Neuron (in vitro differentiated cells): ENCODE measurements around the gene ATP11A.
"Not testable (repeated sequence)": the region's sequence is repeated elsewhere in the genome, so short reads cannot be mapped to it uniquely, and the experiment has no call there.

Source experiments
- H2AFZ ChIP-seq: one replicate; pipeline ENCODE4 v1.6.1; 2013; ENCODE audit warnings: low read depth, mild to moderate bottlenecking, inconsistent platforms, low read length, moderate library complexity
- H3K27me3 ChIP-seq: one replicate; pipeline ENCODE4 v1.6.1; 2013; ENCODE audit warnings: low read length; ENCODE audit not compliant: insufficient read depth
- H3K36me3 ChIP-seq: one replicate; pipeline ENCODE4 v1.6.1; 2013; ENCODE audit warnings: low read length; ENCODE audit not compliant: insufficient read depth
- H3K4me1 ChIP-seq: one replicate; pipeline ENCODE4 v1.6.1; 2013; ENCODE audit warnings: low read length; ENCODE audit not compliant: insufficient read depth
- H3K4me3 ChIP-seq: 2 replicates; pipeline ENCODE4 v1.5.1; 2013; ENCODE audit warnings: mild to moderate bottlenecking, low read length, moderate library complexity
- H3K9me3 ChIP-seq: one replicate; pipeline ENCODE4 v1.6.1; 2013; ENCODE audit warnings: low read length

The ATP11A gene

DNA sequence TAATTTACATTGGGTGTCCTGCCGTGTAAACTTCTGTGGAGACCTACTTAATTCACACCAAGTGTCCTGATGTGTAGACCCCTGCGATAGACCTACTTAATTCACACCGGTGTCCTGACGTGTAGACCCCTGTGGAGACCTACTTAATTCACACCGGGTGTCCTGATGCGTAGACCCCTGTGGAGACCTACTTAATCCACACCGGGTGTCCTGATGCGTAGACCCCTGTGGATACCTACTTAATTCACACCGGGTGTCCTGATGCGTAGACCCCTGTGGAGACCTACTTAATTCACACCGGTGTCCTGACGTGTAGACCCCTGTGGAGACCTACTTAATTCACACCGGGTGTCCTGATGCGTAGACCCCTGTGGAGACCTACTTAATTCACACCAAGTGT is 97.0 kb downstream of the ATP11A start:
- not testable (repeated sequence) for H2AFZ ChIP-seq, H3K36me3 ChIP-seq, H3K27me3 ChIP-seq, H3K4me3 ChIP-seq
- Histone ChIP-seq H3K4me1 (peaks cover 16% of the 10 kb centered on the region), H3K9me3 (peaks cover 17% of the 10 kb centered on the region)

DNA sequence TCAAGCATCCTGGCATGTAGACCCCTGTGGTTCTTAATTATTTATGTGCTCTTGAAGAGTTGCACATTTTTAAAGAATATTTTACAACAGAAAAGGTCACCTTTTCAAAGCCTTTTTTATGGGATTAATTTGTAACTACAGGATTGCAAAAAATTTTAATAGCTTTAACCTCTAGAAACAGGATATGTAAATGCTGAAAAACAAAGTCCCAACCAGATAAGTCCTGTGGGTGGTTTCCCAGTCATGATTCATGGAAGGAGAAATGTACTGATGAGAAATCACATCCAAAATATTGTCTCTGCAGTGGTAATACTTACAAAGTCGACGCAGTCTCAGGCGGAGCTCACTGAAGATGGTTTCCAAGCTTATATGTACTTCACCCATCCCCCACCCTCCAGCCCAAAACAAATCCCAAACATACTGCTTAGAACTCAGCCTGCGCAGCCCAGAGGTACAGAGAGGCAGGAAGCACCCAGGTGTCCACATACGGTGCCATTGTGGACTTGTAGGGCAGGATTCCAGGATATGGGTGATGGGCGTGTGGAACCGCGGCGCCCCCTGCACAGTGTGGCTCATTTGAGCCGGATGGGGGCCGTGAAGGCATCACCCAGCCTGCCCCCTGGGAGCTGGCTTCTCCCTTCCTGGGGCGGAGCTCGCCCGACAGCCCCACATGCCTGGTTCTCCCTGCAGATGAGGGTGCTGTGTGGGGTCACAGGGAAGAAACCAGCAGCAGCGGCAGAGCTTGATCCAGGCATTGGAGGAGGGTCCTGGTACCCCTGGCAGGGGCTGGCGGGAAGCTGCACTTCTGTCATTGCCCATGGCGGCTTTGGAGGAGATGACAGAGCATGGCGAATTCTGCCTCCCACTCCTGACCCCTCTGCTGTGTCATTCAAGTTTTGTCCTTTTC is 101.2 kb downstream of the ATP11A start:
- H3K4me3 ChIP-seq = no peak overlapping the region
- no peaks in the 10 kb centered on the region for H3K36me3 ChIP-seq
- no peaks in the 10 kb centered on the region for H3K4me1 ChIP-seq
- no peaks in the 10 kb centered on the region for H3K27me3 ChIP-seq
- no peak overlapping the region for H2AFZ ChIP-seq
- peaks cover 7% of the 10 kb centered on the region for H3K9me3 ChIP-seq

DNA sequence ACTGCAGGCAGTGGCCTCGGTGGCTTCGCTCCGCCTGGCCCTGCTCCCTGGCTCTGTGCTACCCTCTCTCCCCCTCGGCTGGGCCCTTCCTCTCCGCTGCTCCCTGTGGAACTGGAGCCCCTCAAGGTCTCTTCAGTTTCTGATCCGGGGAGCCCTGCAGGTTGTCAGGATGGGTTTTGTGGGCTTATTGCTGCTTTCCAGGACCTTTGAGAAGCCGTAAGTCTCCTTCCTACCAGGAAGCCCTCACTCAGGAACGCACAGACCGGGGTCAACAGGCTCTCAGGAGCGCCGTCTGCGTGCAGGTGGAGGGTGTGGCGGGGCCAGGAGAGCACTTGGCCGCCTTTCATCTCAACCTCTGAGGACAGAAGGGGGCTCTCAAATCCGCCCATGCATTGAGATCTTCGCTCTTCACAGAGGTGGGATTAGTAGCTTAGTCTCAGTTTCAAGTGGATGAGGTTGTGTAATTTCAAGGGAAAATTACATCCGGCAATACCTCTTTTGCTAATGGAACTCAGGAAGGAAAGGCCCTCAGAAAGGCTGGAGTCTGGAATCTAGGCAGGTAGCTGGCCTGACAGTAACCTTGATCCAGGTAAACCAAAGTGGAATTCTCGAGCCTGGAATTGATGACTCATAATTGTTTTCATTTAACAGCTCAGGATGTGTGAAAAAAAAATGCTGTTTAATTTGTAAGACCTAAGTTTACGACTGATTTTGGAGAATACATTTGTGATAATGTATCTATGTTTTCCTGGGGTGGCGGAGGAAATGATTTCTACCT is 102.0 kb downstream of the ATP11A start:
- no peaks in the 10 kb centered on the region for H3K27me3 ChIP-seq
- peaks cover 4% of the 10 kb centered on the region for H3K9me3 ChIP-seq
- no peaks in the 10 kb centered on the region for H3K36me3 ChIP-seq
- no peak overlapping the region for H2AFZ ChIP-seq
- H3K4me1 ChIP-seq = no peaks in the 10 kb centered on the region
- H3K4me3 ChIP-seq = no peak overlapping the region

DNA sequence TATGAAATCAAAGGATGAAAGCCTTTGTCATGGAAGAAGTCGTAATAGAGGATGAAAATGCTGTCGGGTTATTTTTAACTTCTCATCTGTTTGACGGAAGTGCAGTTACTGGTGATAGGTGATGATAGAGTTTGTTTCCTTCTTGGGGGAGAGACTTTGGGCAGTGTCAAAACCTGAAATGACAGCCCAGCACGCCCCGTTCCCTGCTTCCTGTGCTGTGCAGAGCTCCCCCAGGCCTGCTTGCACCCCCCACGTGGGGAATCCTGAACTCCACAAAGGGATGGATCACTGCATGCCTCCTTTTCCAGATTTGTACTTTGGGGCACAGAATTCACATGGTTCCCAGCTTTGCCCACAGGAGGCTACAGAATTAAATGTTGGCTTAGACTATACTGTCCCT is 102.7 kb downstream of the ATP11A start:
- Histone ChIP-seq H2AFZ (no peak overlapping the region), H3K9me3 (peaks cover 3% of the 10 kb centered on the region), H3K27me3 (no peaks in the 10 kb centered on the region), H3K4me3 (no peak overlapping the region), H3K4me1 (no peaks in the 10 kb centered on the region), H3K36me3 (no peaks in the 10 kb centered on the region)

DNA sequence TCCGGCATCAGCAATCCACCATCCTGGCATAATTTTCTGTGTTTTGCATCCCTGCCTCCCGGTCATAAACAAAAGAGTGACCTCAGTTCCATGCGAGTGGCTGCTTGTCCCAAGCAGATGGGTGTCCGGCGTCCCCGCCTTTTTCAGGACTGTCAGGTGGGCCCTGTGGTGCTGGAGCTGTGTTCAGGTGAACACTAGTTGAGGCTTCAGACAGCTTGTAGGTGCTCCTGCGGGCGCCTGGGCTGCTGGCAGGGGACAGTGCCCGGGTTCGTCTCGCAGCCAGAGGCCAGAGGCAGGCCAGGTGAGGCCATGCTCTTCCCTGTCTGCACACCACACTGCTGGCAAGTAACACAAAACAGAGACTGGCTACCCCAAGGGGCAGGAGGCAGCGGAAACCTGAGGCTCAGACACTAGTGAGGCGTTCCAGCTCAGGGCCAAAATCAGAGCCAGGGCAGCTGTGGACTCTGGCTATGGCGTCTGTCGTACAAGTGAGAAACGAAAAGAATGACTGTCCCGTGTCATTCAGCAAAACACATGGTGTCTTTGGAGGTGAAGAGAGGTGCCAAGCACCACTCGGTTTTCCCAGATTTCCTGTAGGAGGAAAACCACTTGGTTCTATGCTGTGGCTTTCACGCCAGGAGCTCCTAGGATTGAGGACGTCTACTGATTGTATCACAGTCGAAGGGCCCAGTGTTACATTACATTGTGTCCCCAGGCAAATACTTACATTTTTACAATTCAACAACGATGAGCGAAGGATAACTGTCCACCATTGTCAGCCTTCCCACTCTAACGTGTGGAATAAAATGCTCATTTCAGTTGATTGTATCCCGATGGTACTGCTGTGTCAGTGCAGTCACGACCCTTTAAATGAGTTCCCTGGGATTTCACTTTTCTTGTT is 104.0 kb downstream of the ATP11A start:
- H3K9me3 ChIP-seq = peaks cover 3% of the 10 kb centered on the region
- no peak overlapping the region for H3K4me3 ChIP-seq
- no peaks in the 10 kb centered on the region for H3K4me1 ChIP-seq
- H3K36me3 ChIP-seq = no peaks in the 10 kb centered on the region
- no peaks in the 10 kb centered on the region for H3K27me3 ChIP-seq
- no peak overlapping the region for H2AFZ ChIP-seq

DNA sequence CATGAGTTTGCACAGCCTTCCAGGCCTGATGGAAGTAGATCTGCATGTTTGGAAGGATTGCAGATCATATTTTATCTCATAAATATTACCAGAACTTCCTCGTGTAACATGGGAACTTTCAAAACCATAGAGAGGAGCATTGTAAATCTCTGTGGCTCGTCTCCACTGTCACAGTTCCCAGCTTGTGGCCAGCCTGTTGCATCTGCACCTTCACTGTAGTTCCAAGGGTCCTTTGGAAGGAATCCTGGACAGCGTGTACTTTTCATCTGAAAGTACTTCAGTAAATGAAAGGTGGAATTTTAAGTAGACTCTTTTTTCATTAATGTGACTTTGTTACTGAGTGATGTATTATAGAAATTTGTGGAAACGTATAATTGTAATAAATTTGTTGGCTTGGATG is 105.4 kb downstream of the ATP11A start:
- H3K36me3 ChIP-seq = no peaks in the 10 kb centered on the region

DNA sequence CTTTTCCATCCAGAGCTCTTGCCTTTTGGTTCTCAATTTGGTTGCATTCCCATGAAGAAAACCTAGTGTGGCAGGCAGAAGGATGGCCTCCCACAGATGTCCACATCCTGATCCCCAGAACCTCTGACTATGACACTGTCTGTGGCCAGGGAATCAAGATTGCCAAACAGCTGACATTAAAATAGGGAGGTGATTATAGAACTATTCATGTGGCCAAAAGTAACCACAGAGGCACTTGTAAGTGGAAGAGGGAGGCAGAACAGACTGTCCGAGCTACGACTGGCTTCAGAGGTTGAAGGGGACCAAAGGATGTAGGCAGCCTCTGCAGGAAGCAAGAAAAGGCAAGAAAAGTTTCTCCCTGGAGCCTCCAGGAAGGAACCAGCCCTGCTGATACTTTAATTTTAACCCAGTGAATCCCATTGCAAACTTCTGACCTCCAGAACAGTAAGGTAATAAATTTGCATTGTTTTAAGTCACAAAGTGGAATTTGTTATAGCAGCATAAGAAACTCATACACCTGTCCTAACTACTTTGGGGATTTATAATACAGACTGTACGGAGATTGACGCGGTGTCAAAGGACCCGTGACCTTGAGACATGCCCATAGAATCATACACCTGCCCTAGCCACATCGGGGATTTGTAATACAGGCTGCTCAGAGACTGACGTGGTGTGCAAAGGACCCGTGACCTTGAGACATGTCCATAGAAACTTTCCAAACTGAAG is 106.5 kb downstream of the ATP11A start:
- Histone ChIP-seq H2AFZ (no peak overlapping the region), H3K4me3 (no peak overlapping the region), H3K4me1 (peaks cover 5% of the 10 kb centered on the region), H3K36me3 (no peaks in the 10 kb centered on the region), H3K27me3 (no peaks in the 10 kb centered on the region), H3K9me3 (no peaks in the 10 kb centered on the region)

More for the DNA sequence above, 105.4 kb downstream of the ATP11A start:
- Histone ChIP-seq H2AFZ (no peak overlapping the region), H3K4me1 (peaks cover 5% of the 10 kb centered on the region), H3K4me3 (no peak overlapping the region), H3K9me3 (no peaks in the 10 kb centered on the region), H3K27me3 (no peaks in the 10 kb centered on the region)

DNA sequence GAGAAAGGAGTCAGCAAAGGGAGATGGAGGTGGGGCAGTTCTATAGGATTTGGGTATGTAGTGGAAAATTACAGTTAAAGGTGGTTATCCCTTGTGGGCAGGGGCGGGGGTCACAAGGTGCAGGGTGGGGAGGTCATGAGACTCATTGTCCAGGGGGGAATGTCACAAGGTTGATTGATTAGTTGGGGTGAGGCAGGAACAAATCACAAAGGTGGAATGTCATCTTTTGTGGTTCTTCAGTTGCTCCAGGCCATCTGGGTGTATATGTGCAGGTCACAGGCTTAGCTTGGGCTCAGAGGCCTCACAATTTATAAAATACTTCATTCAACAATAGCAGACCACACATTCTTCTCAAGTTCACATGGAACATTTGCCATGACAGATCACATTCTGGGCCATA is 109.6 kb downstream of the ATP11A start:
- Histone ChIP-seq H3K36me3 (no peaks in the 10 kb centered on the region), H3K4me1 (peaks cover 5% of the 10 kb centered on the region)

DNA sequence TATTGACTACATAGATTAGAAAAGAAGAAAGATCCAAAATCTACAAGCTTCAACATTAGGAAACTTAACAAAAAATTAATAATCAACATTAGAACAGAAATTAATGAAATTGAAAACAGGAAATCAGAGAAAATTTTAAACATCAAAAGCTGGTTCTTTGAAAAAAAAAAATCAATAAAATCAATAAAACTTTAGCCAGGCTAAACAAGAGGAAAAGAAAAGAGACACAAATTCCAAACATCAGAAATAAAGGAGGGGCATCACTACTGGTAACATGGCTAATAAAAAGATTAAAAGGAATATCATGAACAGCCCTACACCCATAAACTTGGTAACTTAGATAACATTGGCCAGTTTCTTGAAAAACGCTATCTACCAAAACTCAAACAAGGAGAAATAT is 110.2 kb downstream of the ATP11A start:
- no peak overlapping the region for H3K4me3 ChIP-seq
- H3K36me3 ChIP-seq = no peaks in the 10 kb centered on the region
- no peaks in the 10 kb centered on the region for H3K27me3 ChIP-seq
- H3K9me3 ChIP-seq = no peaks in the 10 kb centered on the region
- no peak overlapping the region for H2AFZ ChIP-seq
- peaks cover 5% of the 10 kb centered on the region for H3K4me1 ChIP-seq

More for the DNA sequence above, 109.6 kb downstream of the ATP11A start:
- Histone ChIP-seq H3K9me3 (no peaks in the 10 kb centered on the region), H3K4me3 (no peak overlapping the region), H3K27me3 (no peaks in the 10 kb centered on the region), H2AFZ (no peak overlapping the region)

DNA sequence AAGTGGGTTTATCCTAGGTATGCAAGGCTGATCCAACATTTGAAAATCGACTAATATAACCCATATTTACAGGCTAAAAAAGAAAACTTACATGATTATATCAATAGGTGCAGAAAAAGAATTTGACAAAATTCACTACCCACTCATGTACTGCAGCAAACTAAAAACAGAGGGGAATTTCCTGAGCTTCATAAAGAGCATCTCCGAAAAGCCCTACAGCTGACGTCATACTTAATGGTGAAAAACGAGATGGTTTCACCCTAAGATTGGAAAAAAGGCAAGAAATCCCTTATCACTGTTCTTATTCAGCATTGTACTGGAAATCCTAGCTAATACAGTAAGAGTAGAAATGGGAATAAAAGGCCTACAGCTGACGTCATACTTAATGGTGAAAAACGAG is 111.0 kb downstream of the ATP11A start:
- not testable (repeated sequence) for H3K27me3 ChIP-seq, H3K36me3 ChIP-seq, H3K4me1 ChIP-seq, H3K9me3 ChIP-seq, H2AFZ ChIP-seq, H3K4me3 ChIP-seq

DNA sequence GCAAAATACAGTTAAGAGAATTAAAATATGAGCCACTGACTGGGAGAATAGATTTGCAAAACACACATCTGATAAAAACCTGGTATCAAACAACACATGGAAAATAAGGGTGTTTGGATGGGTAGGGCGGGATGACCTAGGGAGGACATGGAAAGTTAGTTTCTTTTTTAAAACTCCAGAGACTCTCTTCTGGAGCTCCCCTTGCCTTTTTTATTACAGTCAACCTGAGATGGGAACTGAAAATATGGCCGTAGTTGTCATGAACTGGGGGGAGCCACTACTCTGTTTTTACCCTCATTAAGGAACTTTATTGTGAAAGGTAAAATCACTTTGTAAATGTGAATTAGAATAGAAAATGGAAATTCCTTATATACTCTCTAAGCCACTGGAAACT is 113.0 kb downstream of the ATP11A start:
- H3K4me1 ChIP-seq = peaks cover 5% of the 10 kb centered on the region
- no peak overlapping the region for H2AFZ ChIP-seq
- H3K27me3 ChIP-seq = no peaks in the 10 kb centered on the region
- H3K36me3 ChIP-seq = no peaks in the 10 kb centered on the region
- H3K9me3 ChIP-seq = no peaks in the 10 kb centered on the region
- no peak overlapping the region for H3K4me3 ChIP-seq

DNA sequence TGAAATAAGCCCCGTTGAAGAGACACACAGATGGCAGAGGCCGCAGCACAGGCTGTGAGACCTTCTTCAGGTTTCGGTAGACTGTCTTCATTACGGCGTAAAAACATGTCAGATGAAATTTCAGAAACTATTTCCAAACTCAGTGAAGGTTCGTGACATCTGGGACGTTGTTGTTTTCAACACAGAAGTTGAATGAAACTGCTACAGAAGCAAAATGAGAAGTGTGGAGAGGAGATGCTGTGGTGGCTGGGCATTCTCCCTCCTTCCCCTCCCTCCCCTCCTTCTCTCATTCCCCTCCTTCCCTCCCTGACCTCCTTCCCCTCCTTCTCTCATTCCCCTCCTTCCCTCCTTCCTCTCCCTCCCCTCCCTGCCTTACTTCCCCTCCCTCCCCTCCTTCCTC is 113.6 kb downstream of the ATP11A start:
- no peak overlapping the region for H3K4me3 ChIP-seq
- no peak overlapping the region for H2AFZ ChIP-seq
- H3K36me3 ChIP-seq = no peaks in the 10 kb centered on the region
- peaks cover 5% of the 10 kb centered on the region for H3K4me1 ChIP-seq
- H3K27me3 ChIP-seq = no peaks in the 10 kb centered on the region
- no peaks in the 10 kb centered on the region for H3K9me3 ChIP-seq
